ENCODE data around the gene MIEF1.

Gene MIEF1

DNA sequence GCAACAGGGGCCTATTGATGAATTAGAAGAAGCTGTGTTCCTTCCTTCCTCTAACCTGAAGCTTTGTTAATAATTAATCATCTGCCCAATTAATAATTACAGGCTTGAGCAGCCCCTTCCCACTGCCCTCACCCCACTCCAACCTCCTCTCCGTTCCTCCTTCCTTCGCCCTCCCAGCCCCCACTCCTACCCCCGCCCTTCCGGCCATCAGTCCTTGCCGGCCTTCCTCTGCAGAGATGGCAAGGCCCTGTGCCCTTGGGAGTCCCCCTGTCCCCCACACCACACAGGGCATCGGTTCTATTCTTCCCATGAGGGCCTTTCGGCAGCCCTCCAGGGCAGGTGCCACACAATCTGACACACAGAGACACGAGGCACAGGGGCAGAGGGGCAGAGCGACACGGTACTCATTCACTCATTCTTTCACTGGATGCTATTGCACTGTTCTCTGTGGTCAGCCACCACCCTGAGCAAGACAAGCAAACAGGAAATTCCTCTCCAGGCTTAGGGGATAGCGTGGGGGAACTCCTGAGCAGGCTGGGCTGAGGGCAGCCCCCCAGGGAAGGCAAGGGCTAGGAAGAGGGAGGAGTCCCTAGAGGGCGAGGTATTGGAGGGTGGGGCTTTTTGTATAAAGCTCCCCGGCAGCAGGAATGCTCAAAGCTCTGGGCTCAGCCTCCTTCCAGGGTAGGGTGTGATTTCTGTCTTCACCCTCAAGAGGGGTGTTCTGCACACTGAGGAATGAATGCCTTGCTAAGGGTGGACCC, 30.5 kb upstream of the MIEF1 start:
- DNase-seq = no peak

- no peak for DNase-seq
Observed at GRCh38 chr22:39472570-39473556, 29.2 kb upstream of the MIEF1 start.

DNA sequence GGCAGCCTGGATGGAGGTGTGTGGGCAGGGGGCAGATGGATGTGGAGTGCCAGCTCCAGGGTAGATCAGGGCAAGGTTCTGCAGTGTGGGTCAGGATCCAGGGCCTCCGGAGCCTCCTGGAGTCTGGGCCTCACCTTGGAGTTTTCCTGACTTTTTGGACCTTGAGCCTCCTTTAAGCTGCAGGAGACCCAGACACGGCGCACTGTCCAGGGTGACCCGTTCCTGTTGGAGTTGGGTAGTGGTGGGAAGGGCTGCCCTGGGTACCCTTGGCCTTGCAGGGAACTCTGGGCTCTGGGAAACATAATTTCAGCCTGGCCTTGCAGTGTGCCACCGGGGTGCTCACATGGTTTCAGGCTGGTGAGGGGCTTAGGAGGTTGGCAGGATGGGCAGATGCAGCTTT, 28.2 kb upstream of the MIEF1 start:
- DNase-seq = no peak

DNA sequence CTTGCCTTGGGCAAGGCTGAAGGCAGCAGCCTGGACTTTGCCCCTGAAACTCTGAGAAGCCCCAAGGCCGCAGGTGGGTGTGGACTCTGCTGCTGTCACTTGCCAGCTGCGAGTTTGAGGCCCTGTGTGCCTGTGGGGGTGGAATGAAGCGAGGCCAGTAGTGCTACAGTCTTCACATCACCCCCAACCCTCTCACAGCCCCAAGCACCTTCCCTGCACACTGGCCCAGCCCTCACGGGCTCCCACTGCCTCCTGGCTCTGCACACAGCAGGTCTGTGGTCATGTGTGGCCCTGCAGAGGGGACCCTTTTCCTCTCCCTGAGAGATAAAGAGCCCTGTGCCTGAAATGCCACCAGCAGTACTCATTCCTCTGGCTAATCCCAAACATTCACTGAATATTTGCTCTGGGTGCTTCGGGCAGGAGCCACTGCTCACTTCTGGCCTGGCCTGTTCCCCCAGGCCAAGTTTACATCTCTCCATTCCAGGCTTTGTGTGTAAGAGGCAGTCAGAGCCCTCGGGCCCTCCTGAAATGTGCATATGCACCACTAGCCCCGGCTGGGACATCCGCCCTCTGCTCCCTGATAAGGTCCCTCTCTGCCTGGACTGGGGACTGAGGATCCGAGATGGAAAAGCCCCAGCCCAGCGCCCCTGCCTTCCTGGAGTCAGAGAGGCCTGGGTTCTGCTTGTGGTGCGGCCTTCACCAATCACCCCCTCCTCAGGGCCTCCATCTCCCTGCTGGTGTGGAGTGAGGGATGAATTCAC, 27.6 kb upstream of the MIEF1 start:
- DNase-seq = no peak

DNA sequence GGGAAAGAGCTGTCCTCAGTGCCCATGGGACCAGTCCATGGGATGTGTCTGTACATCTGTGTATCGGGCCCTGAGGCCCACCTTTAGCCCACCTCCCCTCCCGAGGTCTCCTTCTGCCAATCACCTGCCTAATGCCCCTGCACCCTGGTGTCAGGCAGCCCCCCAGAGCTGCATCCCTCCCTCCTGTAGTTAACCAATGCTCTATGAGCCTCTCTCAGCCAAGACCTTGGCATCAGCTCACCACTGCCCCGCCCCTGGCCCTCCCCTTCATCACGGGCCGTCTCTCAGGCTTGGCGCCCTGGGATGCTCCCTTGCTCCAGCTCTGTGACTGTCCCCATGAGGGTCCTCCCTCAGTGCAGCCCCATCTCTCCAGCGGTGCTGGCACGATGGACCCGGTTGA, 26.8 kb upstream of the MIEF1 start:
- no peak for DNase-seq

DNA sequence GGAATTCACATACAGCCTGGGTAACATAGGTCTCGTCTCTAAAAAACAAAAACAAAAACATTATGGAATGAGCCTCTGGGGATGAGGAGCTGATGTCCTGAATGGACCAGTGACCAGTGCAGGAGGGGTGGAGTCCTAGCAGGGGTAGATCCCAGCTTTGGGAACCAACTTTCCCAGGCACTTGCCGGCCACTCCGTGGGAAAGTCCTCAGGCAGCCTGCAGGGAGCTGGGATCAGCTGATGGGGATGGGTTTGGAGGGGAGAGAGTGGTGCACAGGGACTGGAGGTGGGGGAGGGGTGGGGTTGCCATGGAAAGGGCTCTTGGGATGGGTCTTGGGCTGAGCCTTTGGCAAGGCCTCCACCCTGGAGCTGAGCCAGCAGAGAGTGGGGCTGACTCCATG, 26.2 kb upstream of the MIEF1 start:
- no peak for DNase-seq

DNA sequence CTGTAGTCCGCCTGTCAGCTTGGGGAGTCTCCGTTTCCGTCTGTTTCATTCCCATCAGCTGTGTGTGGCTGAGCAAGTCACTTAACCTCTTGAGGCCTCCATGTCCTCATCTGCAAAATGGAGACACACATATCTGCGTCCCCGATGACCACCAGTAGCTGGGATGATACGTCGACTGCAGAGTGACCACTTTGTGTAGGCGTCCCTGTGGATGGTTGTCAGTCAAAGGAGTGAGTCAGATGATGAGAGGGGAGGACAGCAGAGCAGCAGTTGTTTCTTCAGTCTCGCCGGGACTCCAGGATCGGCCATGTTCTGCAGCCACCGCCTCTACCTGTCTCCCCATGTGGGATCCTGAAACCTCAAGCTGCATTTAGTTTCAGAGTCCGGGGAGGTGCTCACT, 25.4 kb upstream of the MIEF1 start:
- DNase-seq = no peak

GRCh38 chr22:39477542-39477941, 24.5 kb upstream of the MIEF1 start:
- DNase-seq = no peak

DNA sequence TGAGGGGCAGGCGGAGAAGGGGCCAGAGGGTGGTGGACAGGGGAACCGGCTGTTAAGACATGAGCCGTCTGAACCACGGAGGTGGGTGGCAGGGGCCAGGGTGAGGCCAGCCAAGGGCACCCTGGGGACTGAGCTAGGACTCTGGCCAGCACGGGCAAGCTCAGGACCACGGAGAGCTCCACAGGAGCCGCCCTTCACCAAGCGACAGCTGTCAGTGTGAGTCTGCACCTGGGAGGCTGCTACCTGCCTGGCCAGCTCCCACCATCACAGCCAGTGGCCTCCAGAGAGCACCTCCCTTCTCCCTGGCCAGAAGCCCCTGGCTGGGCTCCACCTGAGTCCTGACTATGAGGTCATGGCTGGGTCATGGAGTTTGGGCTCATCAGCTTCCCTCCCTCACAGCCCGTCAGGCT, 23.6 kb upstream of the MIEF1 start:
- DNase-seq = no peak

- no peak for DNase-seq
Observed at GRCh38 chr22:39479254-39479653, 22.8 kb upstream of the MIEF1 start.

- no peak for DNase-seq
Observed at GRCh38 chr22:39480557-39480956, 21.5 kb upstream of the MIEF1 start.

GRCh38 chr22:39481054-39481453, 21.0 kb upstream of the MIEF1 start:
- DNase-seq = no peak

GRCh38 chr22:39481595-39481994, 20.5 kb upstream of the MIEF1 start:
- DNase-seq = no peak

DNA sequence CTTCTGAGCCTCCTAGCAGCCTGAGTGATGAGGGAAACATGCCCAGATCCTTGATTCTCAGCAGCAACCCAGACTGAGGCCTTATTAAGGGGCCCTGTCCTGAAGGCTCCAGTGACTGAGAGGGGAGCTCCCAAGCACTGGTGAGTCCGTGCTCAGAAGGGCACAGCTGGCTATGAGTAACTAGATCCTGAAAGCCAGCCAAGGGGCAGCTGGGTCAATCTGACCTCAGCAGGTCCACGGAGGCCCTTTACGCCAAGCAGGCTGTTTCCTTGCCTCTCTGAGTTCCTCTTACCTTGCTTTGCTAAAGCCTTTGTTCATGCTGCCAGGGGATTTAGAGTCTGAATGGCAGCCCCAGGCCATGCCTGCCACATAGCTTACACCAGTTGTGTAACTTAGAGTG, 19.3 kb upstream of the MIEF1 start:
- no peak for DNase-seq

DNA sequence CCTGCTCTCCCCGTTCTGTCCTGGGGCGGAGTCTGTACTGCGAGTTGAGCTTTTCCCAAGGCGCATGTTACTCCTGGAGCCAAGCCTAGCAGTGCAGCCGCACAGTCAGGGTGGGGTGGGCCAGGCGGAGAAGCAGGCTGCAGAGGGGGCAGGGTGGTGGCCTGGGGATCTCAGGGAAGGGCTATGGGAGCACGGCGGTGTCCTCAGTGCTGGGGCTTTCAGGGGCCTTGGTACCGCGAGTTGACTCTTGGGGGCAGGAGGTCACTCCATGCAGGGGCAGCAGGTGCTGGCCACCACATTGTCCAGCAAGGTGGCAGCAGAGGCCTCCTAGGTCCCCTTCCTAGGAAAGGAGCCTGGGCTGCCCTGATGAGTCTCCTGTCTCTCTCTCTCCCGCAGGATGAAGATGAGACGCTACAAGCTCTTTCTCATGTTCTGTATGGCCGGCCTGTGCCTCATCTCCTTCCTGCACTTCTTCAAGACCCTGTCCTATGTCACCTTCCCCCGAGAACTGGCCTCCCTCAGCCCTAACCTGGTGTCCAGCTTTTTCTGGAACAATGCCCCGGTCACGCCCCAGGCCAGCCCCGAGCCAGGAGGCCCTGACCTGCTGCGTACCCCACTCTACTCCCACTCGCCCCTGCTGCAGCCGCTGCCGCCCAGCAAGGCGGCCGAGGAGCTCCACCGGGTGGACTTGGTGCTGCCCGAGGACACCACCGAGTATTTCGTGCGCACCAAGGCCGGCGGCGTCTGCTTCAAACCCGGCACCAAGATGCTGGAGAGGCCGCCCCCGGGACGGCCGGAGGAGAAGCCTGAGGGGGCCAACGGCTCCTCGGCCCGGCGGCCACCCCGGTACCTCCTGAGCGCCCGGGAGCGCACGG, 14.9 kb upstream of the MIEF1 start:
- DNase-seq = no peak

GRCh38 chr22:39487826-39488520, 14.1 kb upstream of the MIEF1 start:
- DNase-seq = no peak

GRCh38 chr22:39488563-39489083, 13.5 kb upstream of the MIEF1 start:
- DNase-seq = no peak

DNA sequence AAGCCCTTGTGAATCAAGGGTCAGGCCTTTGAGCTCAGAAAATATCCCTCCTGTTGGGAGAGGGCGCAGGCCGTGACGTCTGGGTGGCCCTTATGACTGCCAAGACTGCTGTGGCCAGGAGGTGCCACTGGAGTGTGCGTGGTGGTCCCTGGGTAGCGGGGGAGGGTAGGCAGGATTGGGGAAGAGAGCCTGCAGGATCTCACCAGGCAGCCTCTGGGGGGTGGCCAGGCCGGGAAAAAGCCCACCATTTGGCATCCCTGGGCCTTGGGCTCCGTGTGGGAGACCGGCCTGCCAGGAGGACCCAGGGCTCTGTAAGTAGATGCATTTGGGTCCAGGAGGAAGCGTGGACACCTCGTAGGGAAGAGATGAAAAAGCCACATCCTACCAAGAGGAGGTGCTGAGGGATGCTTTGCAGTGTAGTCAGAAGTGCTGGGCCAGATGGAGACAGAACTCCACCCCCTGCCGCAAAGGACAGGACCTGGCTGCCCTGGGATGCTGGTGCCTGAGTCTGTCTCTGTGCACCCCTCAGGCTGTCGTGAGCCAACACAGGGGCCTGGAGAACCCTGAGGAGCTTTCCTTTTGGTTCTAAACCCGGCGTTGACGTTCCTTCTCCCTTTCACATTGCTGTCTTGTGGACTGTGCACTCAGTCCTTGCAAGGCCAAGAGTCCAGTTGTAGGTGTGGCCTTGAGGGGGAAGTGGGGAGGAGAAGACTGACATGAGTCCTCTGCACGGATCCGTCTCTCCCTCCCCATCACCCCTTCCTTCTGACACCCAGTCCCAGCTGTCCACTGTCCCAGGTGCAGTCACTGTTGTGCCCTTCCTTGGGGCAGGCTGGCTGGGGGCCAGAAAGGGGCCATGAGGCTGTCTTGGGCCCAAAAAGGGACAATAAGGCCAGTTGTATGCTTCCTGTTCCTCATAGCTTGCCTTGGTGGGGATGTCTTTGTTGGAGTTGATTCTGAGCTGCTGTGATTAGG, 12.7 kb upstream of the MIEF1 start:
- DNase-seq = no peak

DNA sequence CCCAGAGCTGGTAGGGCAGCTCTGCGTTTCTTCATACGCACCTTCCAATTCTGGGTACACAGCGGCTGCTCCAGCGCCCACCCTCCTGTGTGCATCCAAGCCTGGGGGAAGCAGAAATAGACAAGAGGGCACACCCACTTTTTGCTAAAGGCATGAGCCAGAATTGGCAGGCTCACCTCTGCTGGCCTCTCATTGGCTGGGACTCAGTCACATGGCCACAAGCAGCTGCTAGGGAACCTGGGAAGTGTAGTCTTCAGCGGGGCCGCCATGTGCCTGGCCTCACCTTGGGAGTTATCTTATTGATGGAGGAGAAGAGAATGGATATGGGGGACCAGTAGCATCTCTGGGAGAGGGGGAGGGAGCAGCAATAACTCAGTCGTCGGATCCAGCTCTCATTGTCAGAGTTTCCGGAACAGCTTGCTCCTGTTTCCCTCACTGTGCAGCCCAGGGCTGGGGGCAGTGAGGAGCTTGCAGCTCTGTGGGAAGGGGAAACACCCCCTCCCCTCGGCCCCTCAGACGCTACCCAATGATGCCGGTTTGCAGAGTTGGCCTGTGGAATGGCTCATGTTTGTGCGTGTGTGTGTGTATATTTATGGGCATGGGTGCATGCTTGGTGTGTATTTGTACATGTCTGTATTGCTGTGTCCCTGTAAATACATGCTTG, 11.8 kb upstream of the MIEF1 start:
- DNase-seq = peak; percentile 51 to 80 (median 66)
